ENCODE results near the gene PRR14L.

The PRR14L gene

GRCh38 chr22:31637891-31638618 lies 111.9 kb downstream of the PRR14L start:
- no peak for DNase-seq

DNA sequence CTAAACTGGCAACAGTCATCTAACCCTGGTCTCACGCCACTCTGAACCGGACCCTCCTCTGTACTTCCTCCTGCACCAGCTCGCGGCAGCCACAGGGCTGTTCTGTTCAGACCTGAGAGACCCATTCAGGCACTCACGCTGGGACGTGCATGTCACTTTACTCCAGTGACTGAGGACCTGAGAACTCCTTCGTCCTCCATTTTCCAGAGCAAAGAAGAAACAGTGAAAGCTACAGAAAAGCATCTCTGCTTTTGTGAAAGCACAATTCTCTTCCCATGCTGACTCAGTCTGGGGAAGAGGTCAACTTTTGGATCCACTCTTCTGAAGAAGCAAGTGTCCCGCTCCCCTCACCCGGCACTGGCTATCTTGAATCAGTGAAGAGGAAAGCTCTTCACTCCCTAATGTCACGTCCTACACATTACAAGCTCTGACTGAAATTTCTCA lies 112.5 kb downstream of the PRR14L start:
- no peak for DNase-seq

DNA sequence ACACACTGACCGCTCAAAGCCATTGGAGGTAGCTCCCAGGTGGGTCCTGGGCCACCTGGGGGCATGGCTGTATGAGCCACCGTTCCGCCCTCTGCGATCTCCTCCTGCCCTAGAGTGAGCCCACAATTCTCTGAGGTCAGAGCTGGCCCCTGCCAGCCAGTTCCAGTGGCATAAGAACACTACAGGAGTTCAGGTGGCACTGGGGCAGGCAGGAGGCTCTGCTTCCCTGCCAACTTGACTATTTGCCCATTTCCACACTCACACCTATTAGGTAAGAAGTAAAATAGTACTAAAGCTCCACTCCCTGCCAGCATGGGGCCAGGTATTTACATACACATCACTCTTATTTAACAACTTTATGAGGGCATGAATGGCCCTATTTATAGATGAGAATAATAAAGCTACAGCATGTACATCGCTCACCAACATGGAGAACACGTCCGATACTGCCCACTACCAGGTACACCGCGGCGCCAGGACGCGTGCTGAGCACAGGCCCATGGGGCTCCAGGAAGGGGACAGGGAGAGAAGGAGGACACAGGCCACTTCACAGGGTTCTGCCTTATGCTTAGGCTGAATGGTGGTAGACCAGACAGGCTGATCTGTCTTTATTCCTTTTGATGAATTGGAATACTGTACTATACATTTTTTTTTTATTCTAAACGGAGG lies 114.2 kb downstream of the PRR14L start:
- DNase-seq, result no peak

- DNase-seq, result no peak
Measured at GRCh38 chr22:31631436-31631835, 118.5 kb downstream of the PRR14L start.

All from SHP77 treated with DMSO at 0.1 percent for 48 hours (cell line).